Sigmoid colon (tissue), 7 donors: ENCODE data around the gene TANGO2. TPM values are rescaled to one million over a fixed set of nuclear protein-coding genes. Genes with fewer than 3 reads are reported as not detected.

Experiments
- DNase-seq: peaks from one replicate; pipeline ENCODE4 v3.0.0-alpha.2; 2019
- H3K27ac ChIP-seq, 4 donors: fragments of 200-600 bp; sonication (generic); one replicate each; pipeline ENCODE4 v1.5.1; 2016 to 2019; ENCODE audit warnings: mild to moderate bottlenecking in 1 of 4
- H3K27me3 ChIP-seq, 3 donors: fragments of 200-600 bp; sonication (generic); one replicate each; pipeline ENCODE4 v1.5.1; 2019; ENCODE audit warnings: mild to moderate bottlenecking in 1 of 3
- H3K36me3 ChIP-seq, 4 donors: fragments of 200-600 bp; sonication (generic); one replicate each; pipeline ENCODE4 v1.5.1; 2016 to 2019
- H3K4me1 ChIP-seq, 4 donors: fragments of 200-600 bp; sonication (generic); one replicate each; pipeline ENCODE4 v1.5.1; 2017 to 2019
- H3K4me3 ChIP-seq, 4 donors: fragments of 200-600 bp; sonication (generic); one replicate each; pipeline ENCODE4 v1.5.1; 2017 to 2019; ENCODE audit warnings: mild to moderate bottlenecking in 2 of 4, moderate library complexity in 1 of 4
- H3K9me3 ChIP-seq, 4 donors: fragments of 200-600 bp in 3 of 4; sonication (generic) in 3 of 4; one replicate each; pipeline versions ENCODE4 v1.5.1 to v1.6.1; 2013 to 2019
- CTCF ChIP-seq, 4 experiments: fragments of 450-650 bp in 3 of 4; fragments of 200-600 bp in 1 of 4; IDR thresholded peaks; one replicate each; pipeline ENCODE4 v1.5.1; 2016 to 2019; ENCODE audit warnings: antibody characterized with exemption in 4 of 4, mild to moderate bottlenecking in 3 of 4, moderate library complexity in 2 of 4
- EP300 ChIP-seq, 4 donors: sonication (generic); formaldehyde crosslinking; IDR thresholded peaks; one replicate each; pipeline ENCODE4 v1.6.1; 2017; ENCODE audit warnings: antibody characterized with exemption in 4 of 4
- POLR2A ChIP-seq, 2 donors: fragments of 450-650 bp; IDR thresholded peaks; one replicate each; pipeline ENCODE4 v1.6.1; 2016; ENCODE audit warnings: antibody characterized with exemption in 2 of 2, mild to moderate bottlenecking in 2 of 2, moderate library complexity in 2 of 2
- POLR2AphosphoS5 ChIP-seq, 4 donors: sonication (generic); formaldehyde crosslinking; IDR thresholded peaks; one replicate each; pipeline ENCODE4 v1.6.1; 2017; ENCODE audit warnings: antibody characterized with exemption in 4 of 4
- WGBS, 2 donors: extraction: QIAGEN DNeasy Blood & Tissue Kit; methylation state at CpG; one replicate each; pipeline ENCODE4 v1.1.7; 2013; 5-methylcytosine and 5-hydroxymethylcytosine counted together
- intact Hi-C: fragments of 100-400 bp; cut with DNase I; formaldehyde crosslinking; loops from one replicate; pipeline ENCODE4 v1.15.1; 2023
- polyA plus RNA-seq, 3 donors: library from polyadenylated mRNA; stranded (reverse); fragments of 200-250 nt; gene quantifications; one replicate each; pipeline ENCODE4 v1.2.3, GENCODE V29; 2013
- total RNA-seq, 4 donors: library from RNA; depleted of rRNA; stranded (reverse); fragments of >200 nt; gene quantifications; one replicate each; pipeline ENCODE4 v1.1.0, GENCODE V29; 2016
- donor health status: healthy with polysubstance abuse.
- donor health status: Bipolar disorder and iron deficiency.
- donor health status: healthy.

The TANGO2 gene
- total and polyA plus RNA-seq, 7 donors, result 24.2 to 46.2 (median 31.6) TPM

GRCh38 chr22:20055144-20055543 is 34.2 kb downstream of the TANGO2 start:
- Histone ChIP-seq H3K27me3 (no peaks in the 10 kb centered on the region), H3K27ac (no peak overlapping the region), H3K4me1 (no peaks in the 10 kb centered on the region), H3K4me3 (no peak overlapping the region), H3K36me3 (peaks cover 5 to 69% (median 28%) of the 10 kb centered on the region in 4 donors), H3K9me3 (no peaks in the 10 kb centered on the region)
- intact Hi-C loops, result no loop called here
- DNase-seq, result no peak
- no peak for TF ChIP-seq CTCF (IDR thresholded peaks at IDR 0.05)
- no peak for TF ChIP-seq POLR2A (IDR thresholded peaks at IDR 0.05)
- no peak for TF ChIP-seq EP300 (IDR thresholded peaks at IDR 0.05)
- no peak for TF ChIP-seq POLR2AphosphoS5 (IDR thresholded peaks at IDR 0.05)
- WGBS, 2 donors, result 95 to 98% methylated on average over 2 of the region's 2 CpGs

- DNase-seq, result no peak
- Histone ChIP-seq H3K27me3 (no peaks in the 10 kb centered on the region), H3K9me3 (no peaks in the 10 kb centered on the region), H3K36me3 (peaks cover 5 to 73% (median 28%) of the 10 kb centered on the region in 4 donors), H3K4me3 (no peak overlapping the region), H3K27ac (no peak overlapping the region), H3K4me1 (no peaks in the 10 kb centered on the region)
- TF ChIP-seq POLR2A (IDR thresholded peaks at IDR 0.05), result no peak
- 95 to 96% methylated on average over 15 of the region's 15 CpGs for WGBS, 2 donors
- intact Hi-C loops, result no loop called here
These were observed 34.7 kb downstream of the TANGO2 start for GRCh38 chr22:20055654-20056053.

GRCh38 chr22:20056161-20056560 is 35.3 kb downstream of the TANGO2 start:
- no peak for TF ChIP-seq POLR2AphosphoS5 (IDR thresholded peaks at IDR 0.05)
- TF ChIP-seq POLR2A (IDR thresholded peaks at IDR 0.05), result no peak
- no peak for TF ChIP-seq CTCF (IDR thresholded peaks at IDR 0.05)
- no peak for TF ChIP-seq EP300 (IDR thresholded peaks at IDR 0.05)
- Histone ChIP-seq H3K4me3 (no peak overlapping the region), H3K27me3 (no peaks in the 10 kb centered on the region), H3K36me3 (peaks cover 8 to 77% (median 28%) of the 10 kb centered on the region in 4 donors), H3K9me3 (no peaks in the 10 kb centered on the region), H3K4me1 (no peaks in the 10 kb centered on the region), H3K27ac (no peak overlapping the region)
- no peak for DNase-seq
- intact Hi-C loops, result no loop called here
- 90 to 96% methylated on average over 10 of the region's 10 CpGs for WGBS, 2 donors

GRCh38 chr22:20056696-20057386 is 35.9 kb downstream of the TANGO2 start:
- H3K36me3 ChIP-seq, result peaks cover 8 to 78% (median 34%) of the 10 kb centered on the region in 4 donors
- intact Hi-C loops, result no loop called here
- H3K4me1 ChIP-seq, result no peaks in the 10 kb centered on the region
- no peak overlapping the region for H3K4me3 ChIP-seq
- no peaks in the 10 kb centered on the region for H3K27me3 ChIP-seq
- no peak overlapping the region for H3K27ac ChIP-seq
- TF ChIP-seq POLR2AphosphoS5 (IDR thresholded peaks at IDR 0.05), result no peak
- TF ChIP-seq CTCF (IDR thresholded peaks at IDR 0.05), result no peak
- no peak for TF ChIP-seq EP300 (IDR thresholded peaks at IDR 0.05)
- no peak for TF ChIP-seq POLR2A (IDR thresholded peaks at IDR 0.05)
- DNase-seq, result no peak
- no peaks in the 10 kb centered on the region for H3K9me3 ChIP-seq
- 95 to 96% methylated on average over 16 of the region's 16 CpGs for WGBS, 2 donors

- Histone ChIP-seq H3K27me3 (no peaks in the 10 kb centered on the region), H3K27ac (no peak overlapping the region), H3K4me3 (no peak overlapping the region), H3K9me3 (no peaks in the 10 kb centered on the region), H3K4me1 (no peaks in the 10 kb centered on the region), H3K36me3 (peaks cover 8 to 82% (median 37%) of the 10 kb centered on the region in 4 donors)
- WGBS, 2 donors, result 96% methylated on average over 13 of the region's 13 CpGs
- DNase-seq, result no peak
- intact Hi-C loops, result no loop called here
- TF ChIP-seq CTCF (IDR thresholded peaks at IDR 0.05) (no peak), EP300 (IDR thresholded peaks at IDR 0.05) (no peak), POLR2AphosphoS5 (IDR thresholded peaks at IDR 0.05) (no peak), POLR2A (IDR thresholded peaks at IDR 0.05) (no peak)
These were observed 36.8 kb downstream of the TANGO2 start for GRCh38 chr22:20057596-20058268.
